ENCODE results near the gene TBL1X.

DNA sequence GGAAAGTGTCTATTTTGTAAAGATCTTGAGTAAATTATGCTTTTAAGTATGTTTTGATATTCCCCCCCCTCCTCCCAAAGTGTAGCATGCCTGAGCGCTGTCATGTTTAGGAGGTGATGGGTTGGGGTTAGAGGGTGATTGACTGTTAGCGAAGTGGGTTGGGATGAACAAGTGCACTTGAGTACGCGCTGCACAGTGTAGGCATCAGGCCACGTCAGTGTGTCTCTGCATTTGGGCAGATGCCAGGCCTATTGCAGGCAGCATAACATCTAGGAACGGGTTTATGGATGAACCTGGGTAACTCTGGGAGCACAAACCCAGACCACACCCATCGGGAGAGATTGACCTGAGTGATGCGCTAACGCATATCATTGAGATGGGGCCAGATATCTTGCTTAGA lies 111.2 kb downstream of the TBL1X start:
- no peak for TF ChIP-seq CTCF (IDR thresholded peaks at IDR 0.05)
- no peak for TF ChIP-seq REST (IDR thresholded peaks at IDR 0.05; ENCODE audit: insufficient read depth in 1 of 2, low read depth in 2 of 2, low read length in 1 of 2)
- TF ChIP-seq SIN3A (IDR thresholded peaks at IDR 0.05; ENCODE audit: borderline replicate concordance, insufficient read depth, low read depth, low read length) = no peak
- no peak for TF ChIP-seq POLR2AphosphoS5 (IDR thresholded peaks at IDR 0.05; ENCODE audit: low read depth, low read length)
